GM18511 (cell line): Measurements from ENCODE around the gene BLMH.
"Not testable (repeated sequence)": the region's sequence is repeated elsewhere in the genome, so short reads cannot be mapped to it uniquely, and the experiment has no call there.

ENCODE experiments used
- ATAC-seq: cut with Tn5 transposase; IDR thresholded peaks from one replicate; pipeline ENCODE4 v1.9.1; 2021; ENCODE audit warnings: mild to moderate bottlenecking, moderate library complexity; ENCODE audit not compliant: unreplicated experiment

The BLMH gene

GRCh38 chr17:30209930-30210329 is 81.8 kb downstream of the BLMH start:
- ATAC-seq: no peak

GRCh38 chr17:30208214-30208613 is 83.5 kb downstream of the BLMH start:
- no peak for ATAC-seq

GRCh38 chr17:30207655-30208054 is 84.1 kb downstream of the BLMH start:
- ATAC-seq: no peak

- no peak for ATAC-seq
These were observed 88.2 kb downstream of the BLMH start for GRCh38 chr17:30203471-30203981.

- ATAC-seq: not testable (repeated sequence)
These were observed 91.1 kb downstream of the BLMH start for GRCh38 chr17:30200656-30201055.

GRCh38 chr17:30200106-30200505 is 91.6 kb downstream of the BLMH start:
- ATAC-seq: no peak

- no peak for ATAC-seq
These were observed 92.1 kb downstream of the BLMH start for GRCh38 chr17:30199600-30199999.
